HG02798 (cell line): ENCODE measurements around the gene NDFIP1.

Source experiments
- ATAC-seq: cut with Tn5 transposase; IDR thresholded peaks from one replicate; pipeline ENCODE4 v1.9.1; 2021; ENCODE audit warnings: mild to moderate bottlenecking; ENCODE audit not compliant: unreplicated experiment, poor library complexity

Gene NDFIP1

GRCh38 chr5:142117579-142118151 lies 9.1 kb downstream of the NDFIP1 start:
- no peak for ATAC-seq

DNA sequence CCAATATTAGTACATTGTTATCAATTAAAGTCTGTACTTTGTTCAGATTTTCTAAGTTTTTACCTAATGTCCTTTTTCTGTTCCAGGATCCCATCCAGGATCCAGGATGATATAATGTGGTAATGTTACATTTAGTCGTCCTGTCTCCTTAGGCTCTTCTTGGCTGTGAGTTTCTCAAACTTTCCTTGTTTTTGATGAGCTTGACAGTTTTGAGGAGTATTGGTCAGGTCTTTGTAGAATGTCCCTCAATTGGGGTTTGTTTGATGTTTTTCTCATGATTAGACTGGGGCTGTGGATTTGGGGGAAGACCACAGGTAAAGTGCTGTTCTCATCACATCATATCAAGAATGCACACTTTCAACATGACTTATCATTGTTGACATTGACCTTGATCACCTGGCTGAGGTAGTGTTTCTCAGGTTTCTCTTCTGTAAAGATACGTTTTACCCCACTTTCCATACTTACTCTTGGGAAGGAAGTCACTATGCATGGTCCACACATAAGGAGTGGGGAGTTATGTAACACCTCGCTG lies 9.6 kb downstream of the NDFIP1 start:
- no peak for ATAC-seq

DNA sequence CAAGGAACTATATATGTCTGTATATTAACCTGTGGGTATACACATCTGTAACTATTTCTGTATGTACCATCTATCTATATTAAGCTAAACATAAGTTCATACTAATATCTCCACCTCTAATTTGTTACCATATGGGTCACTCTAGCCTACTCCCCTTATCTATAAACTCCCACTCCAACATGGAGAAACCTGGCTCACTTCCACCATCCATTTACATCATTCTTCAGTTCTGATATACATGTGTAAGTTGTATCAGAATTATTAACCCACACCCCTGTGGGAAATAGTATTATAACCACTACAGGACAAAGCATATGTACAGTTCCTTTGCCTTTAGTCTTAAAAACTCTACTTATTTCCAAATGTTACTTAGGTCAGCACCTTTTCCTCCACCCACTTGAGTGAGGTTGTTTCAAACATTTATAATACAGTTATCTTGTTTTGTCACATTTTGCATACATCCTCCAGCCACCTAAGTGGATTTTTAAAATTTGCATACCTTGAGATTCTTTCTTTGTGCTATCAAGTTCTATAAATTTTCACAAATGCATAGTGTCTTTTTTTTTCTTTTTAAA lies 10.6 kb downstream of the NDFIP1 start:
- ATAC-seq: no peak

DNA sequence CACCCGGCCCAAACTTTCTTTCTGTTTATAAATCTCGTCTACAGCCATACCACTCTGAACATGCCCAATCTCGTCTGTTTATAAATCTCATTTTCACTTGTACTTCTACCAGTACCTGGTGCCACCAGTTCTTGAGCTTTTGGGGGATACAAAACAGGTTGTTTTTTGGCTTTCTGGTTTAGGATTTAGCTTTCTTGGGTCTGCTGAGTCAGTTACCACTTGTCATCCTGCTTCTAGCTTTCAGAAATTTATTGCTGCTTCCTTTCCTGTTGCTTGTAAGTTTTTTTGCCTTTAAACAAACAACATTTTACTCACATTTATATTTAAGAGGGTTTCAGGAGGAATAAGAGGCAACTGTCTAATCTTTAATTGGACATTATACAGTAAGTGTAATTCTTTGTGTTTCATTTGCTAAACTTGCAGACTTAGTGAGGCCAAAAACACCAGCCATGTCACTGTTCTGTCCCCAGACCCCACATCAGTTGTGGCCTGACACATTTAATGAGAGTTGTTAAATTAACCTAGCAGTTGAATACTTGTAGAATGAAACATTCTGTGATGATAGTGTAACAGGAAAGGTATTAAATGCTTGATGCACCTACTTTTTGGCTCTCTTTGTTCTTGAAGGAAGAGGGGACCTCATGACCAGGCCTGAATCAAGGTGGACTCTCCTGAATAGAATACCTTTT lies 11.8 kb downstream of the NDFIP1 start:
- ATAC-seq: no peak

DNA sequence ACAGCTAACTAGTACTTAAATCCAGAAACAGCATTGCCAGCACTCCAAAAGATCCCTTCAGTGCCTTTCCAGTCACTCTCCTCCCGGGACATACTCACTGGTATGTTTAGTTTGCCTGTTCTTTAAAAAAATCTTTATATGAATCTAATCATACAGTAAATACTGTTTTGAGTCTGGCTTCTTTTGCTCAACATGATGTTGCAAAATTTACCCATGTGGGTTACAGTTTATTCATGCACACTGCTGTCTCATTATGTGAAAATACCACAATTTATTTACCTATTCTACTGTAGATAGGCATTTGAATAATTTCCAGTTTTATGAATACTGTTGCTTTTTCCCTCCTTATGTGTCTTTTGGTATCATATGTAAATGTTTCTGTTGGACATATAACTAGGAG lies 13.5 kb downstream of the NDFIP1 start:
- no peak for ATAC-seq

GRCh38 chr5:142125378-142125777 lies 16.8 kb downstream of the NDFIP1 start:
- ATAC-seq: no peak

DNA sequence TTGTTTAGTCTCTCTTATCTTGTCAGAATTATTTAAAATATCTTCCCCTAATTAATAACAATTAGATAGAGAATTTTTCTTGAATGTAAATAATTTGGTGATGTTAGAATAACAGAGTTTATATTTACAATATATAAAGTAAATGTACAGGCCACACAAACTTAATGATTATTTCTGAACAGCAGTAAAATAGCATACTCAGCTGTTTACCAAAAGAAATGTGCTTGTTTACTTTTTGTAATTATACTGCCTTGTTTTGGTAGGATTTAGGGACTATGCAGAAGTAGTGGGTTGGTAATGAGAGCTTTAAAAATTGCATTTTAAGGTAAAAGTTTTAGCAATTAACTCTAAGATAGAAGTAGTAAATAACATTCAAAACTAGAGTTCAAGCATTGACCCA lies 17.4 kb downstream of the NDFIP1 start:
- no peak for ATAC-seq

DNA sequence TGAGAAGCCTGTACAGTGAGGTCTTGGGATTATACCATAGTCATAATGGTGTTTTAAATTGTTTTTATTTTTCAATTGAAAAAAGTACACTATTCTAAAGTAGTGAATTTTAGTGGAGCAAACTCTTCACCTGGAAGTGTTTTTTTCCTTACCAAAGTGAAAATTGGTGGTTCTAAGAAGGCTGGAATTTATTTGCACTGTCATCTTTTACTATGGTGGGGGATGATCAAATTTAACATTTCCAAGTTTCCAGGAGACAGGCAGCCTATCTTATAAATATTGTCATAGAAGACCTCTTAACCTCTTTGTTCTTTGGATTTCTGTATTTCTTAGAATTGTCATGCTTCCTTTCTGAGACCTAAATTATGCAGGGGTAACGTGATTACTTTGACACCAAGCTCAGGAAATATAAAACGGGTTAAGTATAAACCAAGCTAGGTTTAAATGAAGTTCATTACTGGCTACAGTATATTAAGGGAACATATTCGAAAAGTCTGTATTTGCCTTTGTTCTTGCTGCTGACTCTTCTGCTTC lies 20.2 kb downstream of the NDFIP1 start:
- no peak for ATAC-seq

- ATAC-seq: no peak
Measured at GRCh38 chr5:142129446-142130066, 21.0 kb downstream of the NDFIP1 start.

GRCh38 chr5:142131394-142131793 lies 22.8 kb downstream of the NDFIP1 start:
- no peak for ATAC-seq

GRCh38 chr5:142132916-142133315 lies 24.3 kb downstream of the NDFIP1 start:
- no peak for ATAC-seq

- ATAC-seq: no peak
Measured at GRCh38 chr5:142133330-142134206, 25.0 kb downstream of the NDFIP1 start.

GRCh38 chr5:142134331-142135010 lies 25.9 kb downstream of the NDFIP1 start:
- no peak for ATAC-seq

DNA sequence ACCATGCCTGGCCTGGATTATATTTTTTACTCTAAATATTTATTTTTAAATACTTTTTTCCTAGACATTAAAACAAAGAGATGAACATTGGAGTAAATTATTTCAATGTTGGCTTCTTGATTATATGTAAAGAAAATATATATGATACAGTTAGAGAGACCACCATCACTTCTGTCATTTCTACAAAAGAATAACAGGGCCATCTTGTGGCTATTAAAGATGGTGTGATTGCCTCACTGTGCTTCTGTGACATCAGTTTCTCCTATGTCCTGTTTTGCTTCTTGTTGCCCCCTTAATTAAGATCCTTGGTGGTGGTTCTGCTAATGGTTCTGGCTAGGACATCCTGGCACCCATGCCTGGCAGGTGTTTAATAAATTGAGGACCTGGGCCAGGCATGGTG lies 32.9 kb downstream of the NDFIP1 start:
- no peak for ATAC-seq

DNA sequence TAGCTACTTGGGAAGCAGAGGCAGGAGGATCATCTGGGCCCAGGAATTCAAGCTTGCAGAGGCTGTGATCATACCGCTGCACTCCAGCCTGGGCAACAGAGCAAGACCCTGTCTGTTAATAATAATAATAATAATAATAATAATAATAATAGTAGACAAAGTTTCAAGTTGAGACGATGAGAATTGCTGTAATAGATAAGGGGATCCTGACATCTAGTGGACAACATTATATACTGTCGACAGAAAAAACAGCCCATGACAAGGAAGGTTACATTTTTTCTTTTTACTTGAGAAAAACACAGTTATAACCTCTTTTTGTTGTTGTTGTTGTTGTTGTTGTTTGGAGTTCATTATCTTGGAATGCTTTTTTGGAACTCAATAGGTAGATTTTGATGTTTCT lies 35.3 kb downstream of the NDFIP1 start:
- no peak for ATAC-seq

GRCh38 chr5:142145106-142145900 lies 36.7 kb downstream of the NDFIP1 start:
- ATAC-seq: peak; percentile 83

DNA sequence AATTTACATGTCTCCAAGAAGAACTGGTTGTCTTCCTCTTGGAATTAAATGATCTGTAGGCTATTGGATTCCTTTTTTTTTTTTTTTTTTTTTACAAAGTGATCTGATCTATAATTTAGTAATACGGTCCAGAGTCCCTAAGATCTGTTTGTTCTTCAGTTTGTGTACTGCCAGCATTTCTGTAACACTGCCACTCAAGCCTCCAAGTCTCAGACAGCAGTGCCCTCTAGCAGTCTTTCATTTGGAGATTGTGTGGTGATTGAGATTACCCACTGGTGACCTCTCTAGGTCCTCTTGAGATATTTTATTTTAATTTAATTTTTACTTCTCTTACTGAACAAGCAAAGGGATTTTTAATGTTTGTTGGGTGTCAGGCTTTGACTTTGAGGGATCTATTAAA lies 40.8 kb downstream of the NDFIP1 start:
- ATAC-seq: no peak

DNA sequence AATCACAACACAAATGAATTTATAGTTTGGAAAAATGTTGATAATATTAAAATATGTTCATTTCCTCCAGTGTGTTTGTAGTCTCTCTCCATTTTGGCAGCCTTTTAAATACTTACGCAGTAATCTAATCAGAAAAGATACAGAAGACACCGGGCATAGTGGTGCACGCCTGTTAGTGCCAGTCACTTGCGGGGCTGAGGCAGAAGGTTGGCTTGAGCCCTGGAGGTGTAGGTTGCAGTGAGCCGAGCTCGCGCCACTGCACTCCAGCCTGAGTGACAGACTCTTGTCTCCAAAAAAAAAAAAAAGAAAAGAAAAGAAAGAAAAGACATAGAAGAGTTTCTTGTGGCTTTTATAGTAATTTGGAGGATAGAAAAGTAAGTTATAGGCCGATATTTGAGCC lies 41.9 kb downstream of the NDFIP1 start:
- ATAC-seq: no peak
